Activated naive CD4-positive, alpha-beta T cell treated with anti-CD3 and anti-CD28 coated beads, Interleukin-2, amount 10 ng/mL, durations not matched to agents 7 days and 5 days (primary cell): ENCODE results near the gene MEFV.

ENCODE experiments used
- CTCF ChIA-PET: fragments of 350-600 bp; sonication (Branson Sonifier 250); formaldehyde crosslinking; loops from one replicate; lab custom pipeline; 2021; ENCODE audit warnings: antibody characterized with exemption; lab: Charles Lee
- DNase-seq: peaks from one replicate; pipeline ENCODE4 v3.0.0-alpha.2; 2020
- H3K27ac Mint-ChIP-seq: one replicate; pipeline ENCODE4 v1.8.0; 2021; ENCODE audit warnings: mild to moderate bottlenecking, moderate library complexity, mixed read lengths
- H3K27me3 Mint-ChIP-seq: one replicate; pipeline ENCODE4 v1.8.0; 2021; ENCODE audit warnings: mild to moderate bottlenecking, mixed read lengths
- H3K36me3 Mint-ChIP-seq: one replicate; pipeline ENCODE4 v1.8.0; 2021; ENCODE audit warnings: mixed read lengths
- H3K4me1 Mint-ChIP-seq: one replicate; pipeline ENCODE4 v1.8.0; 2021; ENCODE audit warnings: mixed read lengths
- H3K4me3 Mint-ChIP-seq: one replicate; pipeline ENCODE4 v1.8.0; 2021; ENCODE audit warnings: mild to moderate bottlenecking, moderate library complexity, mixed read lengths
- H3K9me3 Mint-ChIP-seq: one replicate; pipeline ENCODE4 v1.8.0; 2021; ENCODE audit warnings: mixed read lengths

The MEFV gene

GRCh38 chr16:3256146-3256865 is at the start of gene MEFV:
Gene MEFV, minus strand, starts transcription at chr16:3256633. Its CDS starts 46 bp downstream, at chr16:3256587.
- H3K27me3 Mint-ChIP-seq = peaks cover 25% of the 10 kb centered on the region
- H3K4me3 Mint-ChIP-seq = no peak within 1 kb of the TSS
- H3K4me1 Mint-ChIP-seq = no peaks in the 10 kb centered on the region
- DNase-seq = no peak
- H3K9me3 Mint-ChIP-seq = peaks cover 2% of the 10 kb centered on the region
- no peak within 1 kb of the TSS for H3K27ac Mint-ChIP-seq
- H3K36me3 Mint-ChIP-seq = no peaks in the 10 kb centered on the region
- CTCF ChIA-PET = interaction anchor here (2.2 kb wide), 1 partner anchor 9 kb away, joined by 4 read pairs; no protein-coding TSS in a partner anchor

- Mint-ChIP-seq H3K36me3 (peaks cover 77% of the 10 kb centered on the region), H3K9me3 (peaks cover 50% of the 10 kb centered on the region), H3K27me3 (peaks cover 4% of the 10 kb centered on the region), H3K4me1 (peaks cover 18% of the 10 kb centered on the region), H3K4me3 (peak overlapping the region; percentile 74), H3K27ac (peak overlapping the region; percentile 91)
- DNase-seq = no peak
- CTCF ChIA-PET = interaction anchor here (0.8 kb wide), 1 partner anchor 156 kb away, joined by 3 read pairs; no protein-coding TSS in a partner anchor
Measured at GRCh38 chr16:3306078-3306477, 49.6 kb upstream of the MEFV start.

- H3K36me3 Mint-ChIP-seq = peaks cover 77% of the 10 kb centered on the region
- H3K4me3 Mint-ChIP-seq = peak within 1 kb of the TSS; percentile 74
- peaks cover 18% of the 10 kb centered on the region for H3K4me1 Mint-ChIP-seq
- peak within 1 kb of the TSS; percentile 91 for H3K27ac Mint-ChIP-seq
- CTCF ChIA-PET = interaction anchor here (0.5 to 0.8 kb wide), 2 partner anchors 121 to 156 kb away, joined by 3 read pairs; no protein-coding TSS in a partner anchor
- DNase-seq = peak; percentile 88
- peaks cover 4% of the 10 kb centered on the region for H3K27me3 Mint-ChIP-seq
- H3K9me3 Mint-ChIP-seq = peaks cover 49% of the 10 kb centered on the region
Measured at GRCh38 chr16:3305109-3306068, 49.0 kb upstream of the MEFV start, which contains the start of the genes TIGD7 and ZNF75A. Gene TIGD7, minus strand, starts transcription at chr16:3305430. Its CDS starts 4,816 bp downstream, at chr16:3300614. Gene ZNF75A, plus strand, starts transcription at chr16:3305497. Its CDS starts 2,932 bp downstream, at chr16:3308429.

- CTCF ChIA-PET = no interaction called here
- peaks cover 4% of the 10 kb centered on the region for H3K27me3 Mint-ChIP-seq
- peak overlapping the region; percentile 91 for H3K27ac Mint-ChIP-seq
- DNase-seq = no peak
- H3K36me3 Mint-ChIP-seq = peaks cover 79% of the 10 kb centered on the region
- peak overlapping the region; percentile 74 for H3K4me3 Mint-ChIP-seq
- peaks cover 18% of the 10 kb centered on the region for H3K4me1 Mint-ChIP-seq
- peaks cover 58% of the 10 kb centered on the region for H3K9me3 Mint-ChIP-seq
Measured at GRCh38 chr16:3304370-3304769, 47.9 kb upstream of the MEFV start.

- no peaks in the 10 kb centered on the region for H3K27me3 Mint-ChIP-seq
- peaks cover 76% of the 10 kb centered on the region for H3K9me3 Mint-ChIP-seq
- H3K27ac Mint-ChIP-seq = no peak overlapping the region
- H3K4me3 Mint-ChIP-seq = no peak overlapping the region
- no peak for DNase-seq
- CTCF ChIA-PET = interaction anchor here (1.9 kb wide), 1 partner anchor 29 kb away, joined by 6 read pairs; no protein-coding TSS in a partner anchor
- no peaks in the 10 kb centered on the region for H3K4me1 Mint-ChIP-seq
- H3K36me3 Mint-ChIP-seq = peaks cover 74% of the 10 kb centered on the region
Measured at GRCh38 chr16:3295783-3296182, 39.4 kb upstream of the MEFV start.

- H3K4me1 Mint-ChIP-seq = no peaks in the 10 kb centered on the region
- peaks cover 77% of the 10 kb centered on the region for H3K9me3 Mint-ChIP-seq
- no peaks in the 10 kb centered on the region for H3K27me3 Mint-ChIP-seq
- no peak for DNase-seq
- peaks cover 74% of the 10 kb centered on the region for H3K36me3 Mint-ChIP-seq
- H3K4me3 Mint-ChIP-seq = no peak overlapping the region
- CTCF ChIA-PET = interaction anchor here (1.9 kb wide), 1 partner anchor 28 kb away, joined by 6 read pairs; no protein-coding TSS in a partner anchor
- H3K27ac Mint-ChIP-seq = no peak overlapping the region
Measured at GRCh38 chr16:3295209-3295608, 38.8 kb upstream of the MEFV start.

- H3K9me3 Mint-ChIP-seq = peaks cover 75% of the 10 kb centered on the region
- CTCF ChIA-PET = no interaction called here
- no peak for DNase-seq
- H3K27me3 Mint-ChIP-seq = no peaks in the 10 kb centered on the region
- peaks cover 80% of the 10 kb centered on the region for H3K36me3 Mint-ChIP-seq
- H3K4me3 Mint-ChIP-seq = no peak overlapping the region
- no peaks in the 10 kb centered on the region for H3K4me1 Mint-ChIP-seq
- H3K27ac Mint-ChIP-seq = no peak overlapping the region
Measured at GRCh38 chr16:3292604-3293003, 36.2 kb upstream of the MEFV start.

- Mint-ChIP-seq H3K9me3 (peaks cover 81% of the 10 kb centered on the region), H3K27ac (no peak overlapping the region), H3K36me3 (peaks cover 90% of the 10 kb centered on the region), H3K27me3 (no peaks in the 10 kb centered on the region), H3K4me1 (peaks cover 11% of the 10 kb centered on the region), H3K4me3 (no peak overlapping the region)
- no peak for DNase-seq
- CTCF ChIA-PET = no interaction called here
Measured at GRCh38 chr16:3289998-3290673, 33.7 kb upstream of the MEFV start.

GRCh38 chr16:3285131-3285530 is 28.7 kb upstream of the MEFV start:
- Mint-ChIP-seq H3K36me3 (peaks cover 64% of the 10 kb centered on the region), H3K4me3 (peak overlapping the region; percentile 85), H3K27ac (peak overlapping the region; percentile 87), H3K4me1 (peaks cover 31% of the 10 kb centered on the region), H3K9me3 (peaks cover 46% of the 10 kb centered on the region), H3K27me3 (peaks cover 6% of the 10 kb centered on the region)
- DNase-seq = no peak
- CTCF ChIA-PET = no interaction called here

- Mint-ChIP-seq H3K4me1 (peaks cover 31% of the 10 kb centered on the region), H3K36me3 (peaks cover 51% of the 10 kb centered on the region), H3K9me3 (peaks cover 35% of the 10 kb centered on the region), H3K27ac (peak overlapping the region; percentile 100), H3K4me3 (peak overlapping the region; percentile 91), H3K27me3 (peaks cover 14% of the 10 kb centered on the region)
- CTCF ChIA-PET = interaction anchor here (1.0 kb wide), 1 partner anchor 250 kb away, joined by 4 read pairs; no protein-coding TSS in a partner anchor
- DNase-seq = no peak
Measured at GRCh38 chr16:3283543-3284447, 27.4 kb upstream of the MEFV start.

GRCh38 chr16:3282730-3283542 is 26.5 kb upstream of the MEFV start, which contains the start of gene ZNF263:
Gene ZNF263, plus strand, starts transcription at chr16:3283491. Its CDS starts 328 bp downstream, at chr16:3283819.
- Mint-ChIP-seq H3K9me3 (peaks cover 31% of the 10 kb centered on the region), H3K27ac (peak within 1 kb of the TSS; percentile 100), H3K27me3 (peaks cover 15% of the 10 kb centered on the region), H3K4me1 (peaks cover 31% of the 10 kb centered on the region), H3K4me3 (peak within 1 kb of the TSS; percentile 91), H3K36me3 (peaks cover 43% of the 10 kb centered on the region)
- CTCF ChIA-PET = interaction anchor here (0.9 to 1.9 kb wide), 3 partner anchors 16 to 249 kb away, joined by 3 to 6 read pairs (median 4); no protein-coding TSS in a partner anchor
- peak; percentile 96 for DNase-seq
